ENCODE results near the gene DENND6B. TPM values are rescaled to one million over a fixed set of nuclear protein-coding genes. Genes with fewer than 3 reads are reported as not detected.

DENND6B gene
- total RNA-seq, 1 experiment from 2014 or later = 11.0 TPM

GRCh38 chr22:50314081-50314454 is 12.7 kb downstream of the DENND6B start:
- no peaks in the 10 kb centered on the region for H4K20me1 ChIP-seq (ENCODE audit: insufficient read depth)
- RAD21 ChIA-PET (ENCODE audit: low non-redundant PET in 1 of 2, low total read pairs in 2 of 2, uncharacterized antibody in 2 of 2, unreplicated experiment in 2 of 2) = no interaction called here
- BruUV-seq (replicated peaks) = no TSS peak
- H3K9me2 ChIP-seq (ENCODE audit: insufficient read depth) = no peaks in the 10 kb centered on the region
- no peaks in the 10 kb centered on the region for H3K9me3 ChIP-seq (ENCODE audit: control insufficient read depth in 1 of 2, insufficient read depth in 1 of 2, low read depth in 1 of 2, low read length in 2 of 2)
- intact Hi-C loops (cut with micrococcal nuclease) = no loop called here
- ATAC-seq (peak; percentile 13; the same call in 1 of the 2 replicates), DNase-seq (ENCODE audit: low read depth, low spot score) (no peak)
- POLR2A ChIA-PET = no interaction called here
- H3K27me3 ChIP-seq (ENCODE audit: insufficient read depth, low read length) = no peaks in the 10 kb centered on the region
- no peaks in the 10 kb centered on the region for H3K36me3 ChIP-seq (ENCODE audit: control insufficient read depth in 1 of 2, insufficient read depth in 2 of 2, low read length in 2 of 2)
- no peak overlapping the region for H3K9ac ChIP-seq (ENCODE audit: low read length)
- TF ChIP-seq ELF1 (IDR thresholded peaks at IDR 0.05; ENCODE audit: borderline replicate concordance, low read depth) (no peak), CTCF (IDR thresholded peaks at IDR 0.05 in 2 of 3, conservative IDR thresholded peaks at IDR 0.05 in 1 of 3; ENCODE audit: borderline replicate concordance in 1 of 3, insufficient read depth in 1 of 3, low read depth in 2 of 3, low read length in 2 of 3) (no peak), YY1 (IDR thresholded peaks at IDR 0.05; ENCODE audit: extremely low read depth, insufficient replicate concordance, low read depth, low read length) (no peak), SIN3A (IDR thresholded peaks at IDR 0.05; ENCODE audit: low read depth) (no peak), RAD21 (IDR thresholded peaks at IDR 0.05; ENCODE audit: low read depth) (no peak), POLR2A (IDR thresholded peaks at IDR 0.05; ENCODE audit: borderline replicate concordance, extremely low read depth, insufficient read depth, insufficient read length) (no peak), CEBPB (IDR thresholded peaks at IDR 0.05; ENCODE audit: low read depth) (no peak), SP1 (IDR thresholded peaks at IDR 0.05; ENCODE audit: low read depth) (no peak), ZFX (IDR thresholded peaks at IDR 0.05) (no peak)
- TF ChIP-seq, protein P1, sequence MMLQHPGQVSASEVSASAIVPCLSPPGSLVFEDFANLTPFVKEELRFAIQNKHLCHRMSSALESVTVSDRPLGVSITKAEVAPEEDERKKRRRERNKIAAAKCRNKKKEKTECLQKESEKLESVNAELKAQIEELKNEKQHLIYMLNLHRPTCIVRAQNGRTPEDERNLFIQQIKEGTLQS (IDR thresholded peaks at IDR 0.05) = no peak
- TF ChIP-seq, protein P2, sequence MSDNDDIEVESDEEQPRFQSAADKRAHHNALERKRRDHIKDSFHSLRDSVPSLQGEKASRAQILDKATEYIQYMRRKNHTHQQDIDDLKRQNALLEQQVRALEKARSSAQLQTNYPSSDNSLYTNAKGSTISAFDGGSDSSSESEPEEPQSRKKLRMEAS (IDR thresholded peaks at IDR 0.05) = no peak
- H3K4me2 ChIP-seq (ENCODE audit: low read length) = peak overlapping the region; percentile 33
- CTCF ChIA-PET = no interaction called here
- peaks cover 0 to 17% of the 10 kb centered on the region in 2 experiments; a peak in 2 of 4 replicates for H3K4me1 ChIP-seq (ENCODE audit: control insufficient read depth in 1 of 2, insufficient read depth in 2 of 2, low read length in 2 of 2)
- no peak overlapping the region for H3K4me3 ChIP-seq (replicated peaks in 1 of 2; ENCODE audit: low read depth in 1 of 2, low read length in 2 of 2)
- no peaks in the 10 kb centered on the region for H3K79me2 ChIP-seq (ENCODE audit: insufficient read depth, low read length)
- H2AFZ ChIP-seq (ENCODE audit: low read depth, low read length, poor library complexity, severe bottlenecking) = no peak overlapping the region
- H3K27ac ChIP-seq (ENCODE audit: low read depth, low read length) = no peak overlapping the region; the same call in 1 of the 2 replicates
